Neutrophil (primary cell): ENCODE measurements around the gene AGRN.
A peak's percentile ranks its signal among the peaks of the same experiment; 100 is the strongest.

Source experiments
- H3K27ac ChIP-seq: fragments of 200-600 bp; sonication (generic); 2 replicates; pipeline ENCODE4 v1.5.1; 2016; ENCODE audit warnings: mild to moderate bottlenecking, moderate library complexity
- H3K27me3 ChIP-seq: fragments of 200-600 bp; sonication (generic); 2 replicates; pipeline ENCODE4 v1.6.0; 2016; ENCODE audit warnings: mild to moderate bottlenecking
- H3K36me3 ChIP-seq: fragments of 200-600 bp; sonication (generic); 2 replicates; pipeline ENCODE4 v1.5.1; 2017
- H3K4me1 ChIP-seq, 2 experiments: fragments of 200-600 bp in 1 of 2; sonication (generic) in 1 of 2; 1 replicate in 1 of 2; 2 replicates in 1 of 2; pipeline versions ENCODE4 v1.5.1 to v1.6.1; 2013 to 2016; ENCODE audit warnings: low read depth in 1 of 2, low read length in 1 of 2, mild to moderate bottlenecking in 1 of 2, moderate library complexity in 1 of 2; ENCODE audit not compliant: control insufficient read depth in 1 of 2, insufficient read depth in 1 of 2
- H3K4me3 ChIP-seq, 2 experiments: fragments of 200-600 bp in 1 of 2; sonication (generic) in 1 of 2; 1 replicate in 1 of 2; 2 replicates in 1 of 2; pipeline ENCODE4 v1.5.1; 2013 to 2016; ENCODE audit warnings: low read depth in 1 of 2, low read length in 1 of 2, mild to moderate bottlenecking in 1 of 2, moderate library complexity in 1 of 2
- H3K9me3 ChIP-seq: fragments of 200-600 bp; sonication (generic); 2 replicates; pipeline ENCODE4 v1.5.1; 2016
- CTCF ChIP-seq: fragments of 200-600 bp; sonication (generic); IDR thresholded peaks from 2 replicates; pipeline ENCODE4 v1.5.1; 2016; ENCODE audit warnings: antibody characterized with exemption

Gene AGRN

GRCh38 chr1:996851-997712 lies 22.8 kb upstream of the AGRN start:
- TF ChIP-seq CTCF: no peak
- Histone ChIP-seq H3K27ac (no peak overlapping the region), H3K36me3 (no peaks in the 10 kb centered on the region), H3K4me3 (no peak overlapping the region), H3K27me3 (peaks cover 99% of the 10 kb centered on the region), H3K9me3 (no peaks in the 10 kb centered on the region), H3K4me1 (peaks cover 23 to 39% of the 10 kb centered on the region in 2 experiments)

GRCh38 chr1:997713-997992 lies 22.3 kb upstream of the AGRN start:
- peaks cover 23 to 39% of the 10 kb centered on the region in 2 experiments for H3K4me1 ChIP-seq

GRCh38 chr1:997993-998744 lies 21.8 kb upstream of the AGRN start:
- no peaks in the 10 kb centered on the region for H3K9me3 ChIP-seq
- TF ChIP-seq CTCF: no peak
- H3K4me3 ChIP-seq: no peak overlapping the region
- no peaks in the 10 kb centered on the region for H3K36me3 ChIP-seq
- H3K27ac ChIP-seq: no peak overlapping the region
- peaks cover 23 to 39% of the 10 kb centered on the region in 2 experiments for H3K4me1 ChIP-seq
- peaks cover 100% of the 10 kb centered on the region for H3K27me3 ChIP-seq

More at GRCh38 chr1:997713-997992, 22.3 kb upstream of the AGRN start:
- peaks cover 99% of the 10 kb centered on the region for H3K27me3 ChIP-seq
- no peaks in the 10 kb centered on the region for H3K9me3 ChIP-seq
- TF ChIP-seq CTCF: no peak
- H3K27ac ChIP-seq: no peak overlapping the region
- no peak overlapping the region for H3K4me3 ChIP-seq
- H3K36me3 ChIP-seq: no peaks in the 10 kb centered on the region

- Histone ChIP-seq H3K4me1 (peaks cover 23 to 39% of the 10 kb centered on the region in 2 experiments), H3K27ac (no peak overlapping the region), H3K9me3 (no peaks in the 10 kb centered on the region), H3K27me3 (peaks cover 100% of the 10 kb centered on the region), H3K36me3 (no peaks in the 10 kb centered on the region), H3K4me3 (no peak overlapping the region)
- TF ChIP-seq CTCF: no peak
Measured at GRCh38 chr1:998745-998994, 21.2 kb upstream of the AGRN start.

GRCh38 chr1:998995-999724 lies 20.8 kb upstream of the AGRN start:
- H3K27me3 ChIP-seq: peaks cover 100% of the 10 kb centered on the region
- peak overlapping the region in 1 of 2 experiments; percentile 29 for H3K4me3 ChIP-seq
- H3K4me1 ChIP-seq: peaks cover 23 to 39% of the 10 kb centered on the region in 2 experiments
- no peaks in the 10 kb centered on the region for H3K36me3 ChIP-seq
- no peak for TF ChIP-seq CTCF
- H3K27ac ChIP-seq: no peak overlapping the region
- H3K9me3 ChIP-seq: no peaks in the 10 kb centered on the region
